GM19372 (cell line): ENCODE data around the gene FBXL19.

Experiments used
- ATAC-seq: cut with Tn5 transposase; IDR thresholded peaks from one replicate; pipeline ENCODE4 v1.9.1; 2021; ENCODE audit warnings: mild to moderate bottlenecking, low read depth, moderate library complexity; ENCODE audit not compliant: unreplicated experiment

The FBXL19 gene

GRCh38 chr16:30961384-30961783 lies 38.0 kb downstream of the FBXL19 start:
- no peak for ATAC-seq

DNA sequence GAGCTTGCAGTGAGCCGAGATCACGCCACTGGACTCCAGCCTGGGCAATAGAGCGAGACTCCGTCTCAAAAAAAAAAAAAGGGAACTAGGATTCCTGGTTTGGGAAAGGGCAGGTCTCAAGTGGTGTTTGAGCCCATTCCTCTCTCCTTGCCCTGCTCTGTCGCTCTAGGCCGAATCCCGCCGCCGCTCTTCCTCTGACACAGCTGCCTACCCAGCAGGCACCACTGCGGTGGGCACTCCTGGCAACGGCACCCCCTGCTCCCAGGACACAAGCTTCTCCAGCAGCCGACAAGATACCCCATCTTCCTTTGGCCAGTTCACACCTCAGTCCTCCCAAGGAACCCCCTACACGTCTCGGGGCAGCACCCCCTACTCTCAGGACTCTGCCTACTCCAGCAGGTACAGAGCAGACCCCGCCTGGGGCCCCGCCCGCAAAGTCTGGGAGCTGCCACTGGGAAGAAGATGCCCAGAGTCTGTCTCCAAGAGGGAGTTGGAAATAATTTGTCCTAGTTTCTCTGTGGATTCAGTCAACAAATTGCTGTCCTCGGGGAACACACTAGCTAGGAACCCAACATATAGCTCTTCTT lies 40.6 kb downstream of the FBXL19 start:
- ATAC-seq, result no peak

DNA sequence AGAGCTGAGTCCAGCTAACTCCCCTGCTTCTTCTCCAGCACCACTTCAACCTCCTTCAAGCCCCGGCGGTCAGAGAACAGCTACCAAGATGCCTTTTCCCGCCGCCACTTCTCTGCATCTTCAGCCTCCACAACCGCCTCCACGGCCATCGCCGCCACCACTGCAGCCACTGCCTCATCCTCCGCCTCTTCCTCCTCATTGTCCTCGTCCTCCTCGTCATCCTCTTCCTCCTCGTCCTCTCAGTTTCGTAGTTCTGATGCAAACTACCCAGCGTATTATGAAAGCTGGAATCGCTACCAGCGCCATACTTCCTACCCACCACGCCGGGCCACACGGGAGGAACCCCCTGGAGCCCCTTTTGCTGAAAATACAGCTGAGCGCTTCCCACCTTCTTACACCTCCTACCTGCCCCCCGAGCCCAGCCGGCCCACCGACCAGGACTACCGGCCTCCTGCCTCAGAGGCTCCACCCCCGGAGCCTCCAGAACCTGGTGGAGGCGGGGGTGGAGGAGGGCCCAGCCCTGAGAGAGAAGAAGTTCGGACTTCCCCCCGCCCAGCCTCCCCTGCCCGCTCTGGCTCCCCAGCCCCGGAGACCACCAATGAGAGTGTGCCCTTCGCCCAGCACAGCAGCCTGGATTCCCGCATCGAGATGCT lies 41.3 kb downstream of the FBXL19 start:
- ATAC-seq, result no peak

DNA sequence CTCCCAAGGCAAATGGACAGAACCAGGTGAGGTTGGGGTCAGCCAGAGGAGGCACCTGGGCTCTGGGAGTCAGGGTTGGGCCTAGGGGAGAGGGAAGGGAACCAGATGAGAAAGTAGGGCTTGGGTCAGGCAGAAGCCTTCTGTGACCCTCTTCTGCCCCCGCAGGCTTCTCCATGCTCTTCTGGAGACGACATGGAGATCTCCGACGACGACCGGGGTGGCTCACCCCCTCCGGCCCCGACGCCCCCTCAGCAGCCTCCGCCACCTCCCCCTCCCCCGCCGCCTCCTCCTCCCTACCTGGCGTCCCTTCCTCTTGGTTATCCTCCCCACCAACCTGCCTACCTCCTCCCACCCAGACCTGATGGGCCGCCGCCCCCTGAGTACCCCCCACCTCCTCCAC lies 42.1 kb downstream of the FBXL19 start:
- ATAC-seq, result no peak

GRCh38 chr16:30966033-30966619 lies 42.8 kb downstream of the FBXL19 start:
- no peak for ATAC-seq

GRCh38 chr16:30967795-30968194 lies 44.4 kb downstream of the FBXL19 start:
- no peak for ATAC-seq

DNA sequence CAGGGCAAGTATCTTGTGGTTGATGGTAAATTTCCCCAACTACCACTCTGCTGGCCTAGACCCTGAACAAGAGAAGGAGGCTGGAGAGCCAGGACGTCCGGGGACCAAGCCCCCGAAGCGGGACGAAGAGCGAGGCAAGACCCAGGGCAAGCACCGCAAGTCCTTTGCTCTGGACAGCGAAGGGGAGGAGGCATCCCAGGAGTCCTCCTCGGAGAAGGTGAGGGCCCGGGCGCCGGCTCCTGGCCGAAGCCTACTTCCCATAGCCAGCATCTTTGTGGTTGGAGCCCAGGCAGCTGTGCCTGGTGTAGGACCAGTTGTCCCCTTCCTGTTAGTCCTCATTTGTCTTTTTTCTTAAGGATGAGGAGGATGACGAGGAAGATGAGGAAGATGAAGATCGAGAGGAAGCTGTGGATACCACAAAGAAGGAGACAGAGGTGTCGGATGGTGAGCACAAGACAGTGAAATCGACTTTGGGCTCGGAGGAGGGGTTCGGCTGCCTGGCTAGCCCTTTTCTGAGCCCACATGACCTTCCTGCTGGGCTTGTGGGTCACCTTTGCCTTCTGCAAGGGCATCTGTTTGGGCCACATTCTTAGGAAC lies 46.0 kb downstream of the FBXL19 start:
- no peak for ATAC-seq

- no peak for ATAC-seq
Measured at GRCh38 chr16:30971298-30971697, 47.9 kb downstream of the FBXL19 start.

DNA sequence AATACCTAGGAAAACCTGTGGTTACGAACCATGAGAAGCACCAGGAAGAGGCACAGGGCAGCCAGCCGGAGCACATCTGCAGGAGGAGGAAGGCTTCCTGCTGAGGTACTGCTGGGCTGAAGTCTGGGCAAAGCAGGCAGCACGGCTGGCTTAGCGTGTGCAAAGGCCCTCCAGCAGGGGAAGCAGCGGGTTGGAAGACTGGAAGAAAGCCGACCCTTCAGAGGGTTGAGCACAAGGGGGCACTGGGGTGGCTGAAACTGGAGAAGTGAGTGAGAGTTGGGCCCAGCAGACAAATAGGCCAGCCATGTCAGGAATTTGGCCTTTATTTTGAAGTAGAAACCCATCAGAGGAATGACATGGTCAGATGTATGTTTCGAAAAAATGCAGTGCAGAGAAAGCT lies 49.5 kb downstream of the FBXL19 start:
- no peak for ATAC-seq

GRCh38 chr16:30974348-30974747 lies 51.0 kb downstream of the FBXL19 start:
- ATAC-seq, result no peak

- ATAC-seq, result no peak
Measured at GRCh38 chr16:30976486-30976885, 53.1 kb downstream of the FBXL19 start.

GRCh38 chr16:30977502-30977901 lies 54.1 kb downstream of the FBXL19 start:
- no peak for ATAC-seq

DNA sequence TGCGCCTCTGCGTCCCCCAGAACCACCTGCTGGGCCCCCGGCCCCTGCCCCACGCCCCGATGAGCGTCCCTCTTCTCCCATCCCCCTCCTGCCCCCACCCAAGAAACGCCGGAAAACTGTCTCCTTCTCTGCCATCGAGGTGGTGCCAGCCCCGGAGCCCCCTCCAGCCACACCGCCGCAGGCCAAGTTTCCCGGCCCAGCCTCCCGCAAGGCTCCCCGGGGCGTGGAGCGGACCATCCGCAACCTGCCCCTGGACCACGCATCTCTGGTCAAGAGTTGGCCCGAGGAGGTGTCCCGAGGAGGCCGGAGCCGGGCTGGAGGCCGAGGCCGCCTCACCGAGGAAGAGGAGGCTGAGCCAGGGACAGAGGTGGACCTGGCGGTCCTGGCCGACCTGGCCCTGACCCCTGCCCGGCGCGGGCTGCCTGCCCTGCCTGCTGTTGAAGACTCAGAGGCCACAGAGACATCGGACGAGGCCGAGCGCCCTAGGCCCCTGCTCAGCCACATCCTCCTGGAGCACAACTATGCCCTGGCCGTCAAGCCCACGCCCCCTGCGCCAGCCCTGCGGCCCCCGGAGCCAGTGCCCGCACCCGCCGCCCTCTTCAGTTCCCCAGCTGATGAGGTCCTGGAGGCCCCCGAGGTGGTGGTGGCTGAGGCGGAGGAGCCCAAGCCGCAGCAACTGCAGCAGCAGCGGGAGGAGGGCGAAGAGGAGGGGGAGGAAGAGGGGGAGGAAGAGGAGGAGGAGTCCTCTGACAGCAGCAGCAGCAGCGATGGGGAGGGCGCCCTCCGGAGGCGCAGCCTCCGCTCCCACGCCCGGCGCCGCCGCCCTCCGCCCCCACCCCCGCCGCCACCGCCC lies 56.0 kb downstream of the FBXL19 start:
- no peak for ATAC-seq

DNA sequence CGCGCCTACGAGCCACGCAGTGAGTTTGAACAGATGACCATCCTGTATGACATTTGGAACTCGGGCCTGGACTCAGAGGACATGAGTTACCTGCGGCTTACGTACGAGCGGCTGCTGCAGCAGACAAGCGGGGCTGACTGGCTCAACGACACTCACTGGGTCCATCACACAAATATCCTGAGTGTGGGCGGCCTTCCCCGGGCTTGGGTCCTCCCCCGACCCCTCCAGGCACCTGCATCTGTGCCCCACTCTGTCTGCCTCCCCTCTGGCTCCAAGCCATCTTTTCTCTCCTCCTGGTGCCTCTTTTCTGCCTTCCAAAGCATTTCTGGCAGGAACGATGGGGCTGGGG lies 56.6 kb downstream of the FBXL19 start:
- ATAC-seq, result no peak

DNA sequence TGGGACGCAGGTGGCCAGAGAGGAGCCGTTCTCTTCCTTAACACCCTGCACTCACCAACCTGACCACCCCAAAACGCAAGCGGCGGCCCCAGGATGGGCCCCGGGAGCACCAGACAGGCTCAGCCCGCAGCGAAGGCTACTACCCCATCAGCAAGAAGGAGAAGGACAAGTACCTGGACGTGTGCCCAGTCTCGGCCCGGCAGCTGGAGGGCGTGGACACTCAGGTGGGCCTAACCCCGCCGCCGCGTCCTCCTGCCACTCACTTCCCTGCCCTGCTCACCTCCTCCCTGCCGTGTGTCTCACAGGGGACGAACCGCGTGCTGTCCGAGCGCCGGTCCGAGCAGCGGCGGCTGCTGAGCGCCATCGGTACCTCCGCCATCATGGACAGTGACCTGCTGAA lies 57.1 kb downstream of the FBXL19 start:
- no peak for ATAC-seq

DNA sequence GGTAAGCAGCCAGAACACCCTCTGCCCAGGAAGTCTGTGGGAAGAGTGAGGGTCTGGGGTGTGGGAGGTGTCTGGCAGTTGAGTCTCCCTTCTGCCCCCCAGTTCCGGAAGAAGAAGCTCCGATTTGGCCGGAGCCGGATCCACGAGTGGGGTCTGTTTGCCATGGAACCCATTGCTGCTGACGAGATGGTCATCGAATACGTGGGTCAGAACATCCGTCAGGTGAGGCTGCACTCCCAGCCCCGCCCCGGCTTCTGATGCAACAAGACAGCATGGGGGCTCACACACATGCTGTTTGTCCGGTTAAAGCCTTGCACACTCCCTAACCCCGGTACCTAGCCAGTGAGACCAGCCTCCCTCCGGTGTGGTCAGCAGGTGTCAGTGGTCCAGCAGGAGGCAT lies 57.6 kb downstream of the FBXL19 start:
- ATAC-seq, result no peak

- ATAC-seq, result no peak
Measured at GRCh38 chr16:30982548-30983288, 59.3 kb downstream of the FBXL19 start.

- ATAC-seq, result no peak
Measured at GRCh38 chr16:30983289-30983889, 60.0 kb downstream of the FBXL19 start.

DNA sequence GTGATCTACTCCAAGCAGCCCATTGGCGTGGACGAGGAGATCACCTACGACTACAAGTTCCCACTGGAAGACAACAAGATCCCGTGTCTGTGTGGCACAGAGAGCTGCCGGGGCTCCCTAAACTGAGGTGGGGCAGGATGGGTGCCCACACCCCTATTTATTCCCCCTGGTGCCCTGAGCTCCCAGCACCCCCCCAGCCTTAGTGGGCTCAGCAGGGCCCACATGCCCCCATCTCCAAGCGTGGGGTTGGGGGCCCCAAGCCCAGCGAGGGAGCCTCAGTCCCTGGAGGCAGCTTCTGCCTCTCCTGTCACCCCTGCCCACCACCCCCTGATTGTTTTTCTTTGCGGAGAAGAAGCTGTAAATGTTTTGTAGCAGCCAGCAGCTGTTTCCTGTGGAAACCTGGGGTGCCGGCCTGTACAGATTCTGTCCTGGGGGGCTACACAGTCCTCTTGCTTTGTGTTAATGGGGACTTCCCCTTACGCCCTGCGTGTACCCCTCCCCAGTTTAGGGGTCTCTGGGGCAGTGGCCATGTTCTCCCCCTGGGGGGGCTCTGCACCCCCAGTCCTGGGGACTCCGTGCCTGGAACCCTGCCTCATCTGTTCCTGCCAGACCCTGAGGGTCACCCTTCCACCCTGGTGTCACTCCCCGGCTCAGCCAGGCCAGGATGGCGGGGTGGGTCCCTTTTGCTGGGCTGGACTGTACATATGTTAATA lies 60.7 kb downstream of the FBXL19 start:
- ATAC-seq, result no peak
